Smooth muscle cell (in vitro differentiated cells): ENCODE measurements around the gene RALGAPB. TPM values are rescaled to one million over a fixed set of nuclear protein-coding genes. Genes with fewer than 3 reads are reported as not detected.
A peak's percentile ranks its signal among the peaks of the same experiment; 100 is the strongest.

Experiments used
- DNase-seq: peaks from one replicate; lab custom pipeline; 2025; ENCODE audit not compliant: unreplicated experiment; lab: John Stamatoyannopoulos, UW
- H2AFZ ChIP-seq: fragments of 200-600 bp; sonication (generic); 2 replicates; pipeline ENCODE4 v1.6.0; 2016; ENCODE audit warnings: antibody characterized with exemption, low read depth, mild to moderate bottlenecking
- H3F3A ChIP-seq: fragments of 200-600 bp; sonication (generic); 2 replicates; pipeline ENCODE4 v1.6.0; 2017; ENCODE audit warnings: antibody characterized with exemption, low read depth
- H3K27ac ChIP-seq: fragments of 200-600 bp; sonication (generic); 2 replicates; pipeline ENCODE4 v1.5.1; 2016; ENCODE audit warnings: low read depth, mild to moderate bottlenecking
- H3K27me3 ChIP-seq: fragments of 200-600 bp; sonication (generic); 2 replicates; pipeline ENCODE4 v1.6.1; 2016; ENCODE audit warnings: low read depth, mild to moderate bottlenecking
- H3K36me3 ChIP-seq: fragments of 200-600 bp; sonication (generic); 2 replicates; pipeline ENCODE4 v1.5.1; 2016; ENCODE audit warnings: low read depth
- H3K4me1 ChIP-seq: fragments of 200-600 bp; sonication (generic); 2 replicates; pipeline ENCODE4 v1.5.1; 2016; ENCODE audit warnings: low read depth
- H3K4me2 ChIP-seq: fragments of 200-600 bp; sonication (generic); 2 replicates; pipeline ENCODE4 v1.6.0; 2016; ENCODE audit warnings: mild to moderate bottlenecking
- H3K4me3 ChIP-seq: fragments of 200-600 bp; sonication (generic); 2 replicates; pipeline ENCODE4 v1.5.1; 2016; ENCODE audit warnings: mild to moderate bottlenecking
- H3K79me2 ChIP-seq: fragments of 200-600 bp; sonication (generic); 2 replicates; pipeline ENCODE4 v1.6.0; 2016; ENCODE audit warnings: low read depth, mild to moderate bottlenecking
- H3K9ac ChIP-seq: fragments of 200-600 bp; sonication (generic); 2 replicates; pipeline ENCODE4 v1.6.0; 2016; ENCODE audit warnings: low read depth
- H3K9me3 ChIP-seq: fragments of 200-600 bp; sonication (generic); replicated peaks from 2 replicates; pipeline ENCODE4 v1.5.1; 2016; ENCODE audit warnings: low read depth
- H4K20me1 ChIP-seq: fragments of 200-600 bp; sonication (generic); 2 replicates; pipeline ENCODE4 v1.6.0; 2016; ENCODE audit warnings: low read depth
- WGBS: methylation state at CpG from one replicate; pipeline ENCODE4 v1.1.7; 2016; ENCODE audit warnings: low lambda C conversion rate; 5-methylcytosine and 5-hydroxymethylcytosine counted together
- microRNA counts: library from miRNA; unstranded; fragments of <30 nt; microRNA quantifications from one replicate; lab custom pipeline; 2016
- microRNA-seq: library from miRNA; unstranded; fragments of <30 nt; microRNA quantifications from one replicate; pipeline ENCODE4, GENCODE V29; 2016; ENCODE audit warnings: borderline number of aligned reads
- polyA plus RNA-seq: library from polyadenylated mRNA; unstranded; fragments of >200 nt; fragmentation: Nextera tagmentation; extraction: Ambion mirVana; gene quantifications from 2 replicates; pipeline ENCODE4 v1.2.1, GENCODE V29; 2016
- small RNA-seq: library from RNA; depleted of rRNA; stranded (forward); fragments of <200 nt; gene quantifications from one replicate; pipeline ENCODE3, GENCODE V24; 2014
- total RNA-seq: library from RNA; depleted of rRNA; stranded (reverse); fragments of >200 nt; gene quantifications from 2 replicates; pipeline ENCODE4 v1.2.3, GENCODE V29; 2014
- TF ChIP-seq, protein P1 (sequence below): fragments of 200-600 bp; sonication (generic); IDR thresholded peaks from 2 replicates; pipeline ENCODE4 v1.5.1; 2017; ENCODE audit warnings: borderline replicate concordance, mild to moderate bottlenecking, antibody characterized with exemption; ENCODE audit not compliant: insufficient read depth, poor library complexity, severe bottlenecking

RALGAPB gene
- total and polyA plus RNA-seq, 2 experiments from 2014 or later, result 8.9 to 43.2 TPM

DNA sequence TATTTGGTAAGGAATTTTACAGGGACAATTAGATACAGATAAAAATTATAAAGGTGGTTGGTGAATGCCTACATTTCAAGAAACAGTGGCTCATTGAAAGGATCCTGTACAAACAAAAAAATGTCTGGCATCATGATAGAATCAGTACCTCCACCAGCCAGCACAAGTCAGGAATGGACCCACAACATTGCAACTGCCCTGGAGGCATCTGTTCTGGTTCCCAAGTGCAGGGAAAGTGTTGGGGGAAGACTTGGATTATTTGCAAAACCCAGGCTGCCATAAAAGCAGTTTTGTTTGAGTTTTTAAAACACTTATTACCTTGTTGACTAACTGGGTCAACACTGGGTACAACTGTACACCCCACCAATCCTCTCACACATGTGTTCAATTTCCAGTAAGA lies 153.3 kb downstream of the RALGAPB start:
- Histone ChIP-seq H3K4me2 (no peak overlapping the region), H3K4me1 (no peaks in the 10 kb centered on the region), H3K79me2 (no peaks in the 10 kb centered on the region), H3K36me3 (no peaks in the 10 kb centered on the region), H3F3A (no peaks in the 10 kb centered on the region), H4K20me1 (no peaks in the 10 kb centered on the region), H3K9me3 (no peaks in the 10 kb centered on the region), H2AFZ (no peak overlapping the region), H3K27ac (no peak overlapping the region), H3K4me3 (no peak overlapping the region), H3K27me3 (no peaks in the 10 kb centered on the region), H3K9ac (no peak overlapping the region)
- TF ChIP-seq, protein P1, sequence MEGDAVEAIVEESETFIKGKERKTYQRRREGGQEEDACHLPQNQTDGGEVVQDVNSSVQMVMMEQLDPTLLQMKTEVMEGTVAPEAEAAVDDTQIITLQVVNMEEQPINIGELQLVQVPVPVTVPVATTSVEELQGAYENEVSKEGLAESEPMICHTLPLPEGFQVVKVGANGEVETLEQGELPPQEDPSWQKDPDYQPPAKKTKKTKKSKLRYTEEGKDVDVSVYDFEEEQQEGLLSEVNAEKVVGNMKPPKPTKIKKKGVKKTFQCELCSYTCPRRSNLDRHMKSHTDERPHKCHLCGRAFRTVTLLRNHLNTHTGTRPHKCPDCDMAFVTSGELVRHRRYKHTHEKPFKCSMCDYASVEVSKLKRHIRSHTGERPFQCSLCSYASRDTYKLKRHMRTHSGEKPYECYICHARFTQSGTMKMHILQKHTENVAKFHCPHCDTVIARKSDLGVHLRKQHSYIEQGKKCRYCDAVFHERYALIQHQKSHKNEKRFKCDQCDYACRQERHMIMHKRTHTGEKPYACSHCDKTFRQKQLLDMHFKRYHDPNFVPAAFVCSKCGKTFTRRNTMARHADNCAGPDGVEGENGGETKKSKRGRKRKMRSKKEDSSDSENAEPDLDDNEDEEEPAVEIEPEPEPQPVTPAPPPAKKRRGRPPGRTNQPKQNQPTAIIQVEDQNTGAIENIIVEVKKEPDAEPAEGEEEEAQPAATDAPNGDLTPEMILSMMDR, result no peak
- DNase-seq, result no peak

DNA sequence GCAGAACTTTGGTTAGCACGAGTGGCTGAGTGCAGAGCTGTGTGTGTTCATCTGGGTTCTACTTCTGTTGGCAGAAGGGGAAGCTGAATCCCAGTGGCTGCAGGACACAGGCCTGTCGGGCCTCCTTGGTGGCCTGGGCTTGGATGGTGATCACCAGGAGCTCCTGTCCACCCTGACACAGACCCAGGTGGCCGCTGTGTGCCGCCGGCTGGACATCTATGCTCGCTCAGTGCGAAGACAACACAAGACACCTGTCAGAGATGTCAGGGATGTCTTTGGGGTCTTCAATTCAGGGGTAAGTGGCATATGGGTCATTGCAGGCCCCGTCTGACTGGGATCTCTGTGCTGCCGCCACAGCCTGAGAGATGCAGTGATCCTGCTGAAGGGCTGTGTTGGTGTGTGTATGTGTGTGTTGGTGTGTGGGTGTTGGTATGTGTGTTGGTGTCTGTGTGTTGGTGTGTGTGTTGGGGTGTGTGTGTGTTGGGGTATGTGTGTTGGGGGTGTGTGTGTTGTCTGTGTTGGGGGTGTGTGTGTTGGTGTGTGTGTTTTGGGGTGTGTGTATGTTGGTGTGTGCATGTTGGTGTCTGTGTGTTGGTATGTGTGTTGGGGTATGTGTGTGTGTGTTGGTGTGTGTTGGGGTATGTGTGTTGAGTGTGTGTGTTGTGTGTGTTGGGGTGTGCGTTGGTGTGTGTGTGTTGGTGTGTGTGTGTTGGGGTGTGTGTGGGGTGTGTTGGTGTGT lies 154.4 kb downstream of the RALGAPB start:
- no peak for DNase-seq
- no peak overlapping the region for H3K9ac ChIP-seq
- no peaks in the 10 kb centered on the region for H3K79me2 ChIP-seq
- H3K36me3 ChIP-seq, result no peaks in the 10 kb centered on the region
- no peaks in the 10 kb centered on the region for H4K20me1 ChIP-seq
- no peak overlapping the region for H2AFZ ChIP-seq
- no peak overlapping the region for H3K4me3 ChIP-seq
- H3K4me1 ChIP-seq, result no peaks in the 10 kb centered on the region
- no peak overlapping the region for H3K4me2 ChIP-seq
- H3F3A ChIP-seq, result no peaks in the 10 kb centered on the region
- H3K27me3 ChIP-seq, result no peaks in the 10 kb centered on the region
- 91% methylated on average over 10 of the region's 10 CpGs for WGBS
- no peaks in the 10 kb centered on the region for H3K9me3 ChIP-seq
- TF ChIP-seq, protein P1, result no peak
- no peak overlapping the region for H3K27ac ChIP-seq

MicroRNAs encoded within 50 kb of the gene (microRNA counts, 767-probe panel; counts per million panel counts)
- microRNA hsa-miR-548o-3p (lab: Ali Mortazavi, UCI), result 183 counts per million

Small RNA genes lying within 50 kb of the gene (microRNA-seq; reads per million reads assigned to microRNA genes)
- not detected for gene MIR548O2

Small RNA genes lying within 50 kb of the gene (small RNA-seq; reads per million reads assigned to genes)
- not detected for gene MIR548O2
- gene RF00056, result not detected
- gene SNORA60, result 34.2 reads per million, percentile 94 among the genes with 10 or more reads in this experiment
- 16.0 reads per million, percentile 86 among the genes with 10 or more reads in this experiment for gene SNORA71A
- 30.9 reads per million, percentile 93 among the genes with 10 or more reads in this experiment for gene SNORA71B
- gene SNORA71C, result 12.6 reads per million, percentile 82 among the genes with 10 or more reads in this experiment
- gene SNORA71D, result 742 reads per million, percentile 100 among the genes with 10 or more reads in this experiment
- gene SNORA71E, result not detected

Other genes starting within 250 kb of the RALGAPB start
- gene KIAA1755, start 212.1 kb upstream of the RALGAPB start, total RNA-seq, result 0.09 TPM in 1 of 2 replicates, not detected in the other
- gene KIAA1755, start 212.1 kb upstream of the RALGAPB start, polyA plus RNA-seq, result 0.17 TPM in 1 of 2 replicates, not detected in the other
- not detected in 2 replicates for gene BPI, start 168.7 kb upstream of the RALGAPB start, total RNA-seq
- gene BPI, start 168.7 kb upstream of the RALGAPB start, polyA plus RNA-seq, result not detected in 2 replicates
- gene LBP, start 126.4 kb upstream of the RALGAPB start, total RNA-seq, result not detected in 2 replicates
- gene LBP, start 126.4 kb upstream of the RALGAPB start, polyA plus RNA-seq, result not detected in 2 replicates
- 5.5 and 6.7 TPM in 2 replicates for gene SNHG17, start 37.5 kb upstream of the RALGAPB start, total RNA-seq
- 19.6 and 26.4 TPM in 2 replicates for gene SNHG17, start 37.5 kb upstream of the RALGAPB start, polyA plus RNA-seq
- gene ADIG, start 108.4 kb downstream of the RALGAPB start, total RNA-seq, result not detected in 2 replicates
- gene ADIG, start 108.4 kb downstream of the RALGAPB start, polyA plus RNA-seq, result not detected in 2 replicates
- gene ARHGAP40, start 129.0 kb downstream of the RALGAPB start, total RNA-seq, result 0.22 TPM in 2 replicates
- 1.1 TPM in 1 of 2 replicates, not detected in the other for gene ARHGAP40, start 129.0 kb downstream of the RALGAPB start, polyA plus RNA-seq